B cell (primary cell): Measurements from ENCODE around the gene FYCO1. TPM values are rescaled to one million over a fixed set of nuclear protein-coding genes. Genes with fewer than 3 reads are reported as not detected.

ENCODE experiments used
- ATAC-seq: fragments of 200-7000 bp; cut with Tn5 transposase; one replicate; pipeline ENCODE4 v1.10.0; 2021; ENCODE audit warnings: low read depth, mild to moderate bottlenecking, moderate number of reproducible peaks, moderate library complexity
- CTCF ChIA-PET: fragments of 350-600 bp; sonication (Branson Sonifier 250); formaldehyde crosslinking; loops from one replicate; lab custom pipeline; 2021; ENCODE audit warnings: antibody characterized with exemption, inconsistent platforms; lab: Charles Lee
- POLR2A ChIA-PET: fragments of 350-600 bp; sonication (Branson Sonifier 250); formaldehyde crosslinking; loops from one replicate; lab custom pipeline; 2021; ENCODE audit warnings: antibody characterized with exemption; lab: Charles Lee
- DNase-seq: peaks from one replicate; pipeline ENCODE4 v3.0.0; 2013
- H2AFZ ChIP-seq: 2 replicates; pipeline ENCODE4 v1.6.1; 2012; ENCODE audit warnings: mild to moderate bottlenecking, low read depth, low read length; ENCODE audit not compliant: insufficient read depth, poor library complexity, severe bottlenecking
- H3K27ac ChIP-seq, 2 donors: 1 replicate in 1 of 2; 2 replicates in 1 of 2; pipeline ENCODE4 v1.5.1; 2012 to 2013; ENCODE audit warnings: low read length in 2 of 2, mild to moderate bottlenecking in 2 of 2, moderate library complexity in 1 of 2
- H3K27me3 ChIP-seq, 4 experiments: fragments of 200-600 bp in 1 of 4; sonication (generic) in 1 of 4; replicated peaks in 1 of 4; 1 replicate in 2 of 4; 2 replicates in 2 of 4; pipeline versions ENCODE4 v1.6.1 to v1.7.0; 2013 to 2016; ENCODE audit warnings: low read length in 3 of 4, mild to moderate bottlenecking in 2 of 4, mixed read lengths in 1 of 4, moderate library complexity in 1 of 4; ENCODE audit not compliant: insufficient read depth in 4 of 4, control insufficient read depth in 3 of 4; ENCODE audit errors: control extremely low read depth in 1 of 4
- H3K36me3 ChIP-seq, 2 experiments: replicated peaks in 1 of 2; 1 replicate in 1 of 2; 2 replicates in 1 of 2; pipeline versions ENCODE4 v1.6.1 to v1.7.1; 2013; ENCODE audit warnings: low read length in 1 of 2; ENCODE audit not compliant: insufficient read depth in 2 of 2, control insufficient read depth in 1 of 2; ENCODE audit errors: control extremely low read depth in 1 of 2, extremely low read depth in 1 of 2
- H3K4me1 ChIP-seq, 2 donors: fragments of 200-600 bp in 1 of 2; sonication (generic) in 1 of 2; 1 replicate in 1 of 2; 2 replicates in 1 of 2; pipeline versions ENCODE4 v1.5.1 to v1.6.1; 2013 to 2017; ENCODE audit warnings: low read length in 2 of 2; ENCODE audit not compliant: control insufficient read depth in 2 of 2, insufficient read depth in 2 of 2
- H3K4me2 ChIP-seq: replicated peaks from 2 replicates; pipeline ENCODE3; 2012; ENCODE audit warnings: mild to moderate bottlenecking, low read depth, low read length; ENCODE audit not compliant: poor library complexity, severe bottlenecking
- H3K4me3 ChIP-seq, 5 experiments: fragments of 200-600 bp in 1 of 5; sonication (generic) in 1 of 5; 1 replicate in 3 of 5; 2 replicates in 2 of 5; pipeline versions ENCODE4 v1.5.1 to v1.7.0; 2011 to 2016; ENCODE audit warnings: low read length in 4 of 5, mild to moderate bottlenecking in 4 of 5, low read depth in 2 of 5, control low read depth in 1 of 5, moderate library complexity in 1 of 5; ENCODE audit not compliant: insufficient read depth in 1 of 5; ENCODE audit errors: control extremely low read depth in 1 of 5, extremely low read depth in 1 of 5
- H3K79me2 ChIP-seq: fragments of 200-600 bp; sonication (generic); one replicate; pipeline ENCODE4 v1.6.0; 2016; ENCODE audit warnings: low read length; ENCODE audit not compliant: control insufficient read depth, insufficient read depth
- H3K9ac ChIP-seq: fragments of 200-600 bp; sonication (generic); 2 replicates; pipeline ENCODE4 v1.6.1; 2017; ENCODE audit warnings: mild to moderate bottlenecking, low read length, moderate library complexity
- H3K9me3 ChIP-seq, 3 donors: one replicate each; pipeline versions ENCODE4 v1.6.1 to v1.7.1; 2013; ENCODE audit warnings: low read length in 2 of 3; ENCODE audit not compliant: control insufficient read depth in 2 of 3, insufficient read depth in 1 of 3; ENCODE audit errors: control extremely low read depth in 1 of 3
- H4K20me1 ChIP-seq: 2 replicates; pipeline ENCODE4 v1.6.0; 2012; ENCODE audit warnings: mild to moderate bottlenecking, low read length; ENCODE audit not compliant: insufficient read depth, control insufficient read depth, poor library complexity, severe bottlenecking
- H3K27ac Mint-ChIP-seq: one replicate; pipeline ENCODE4 v1.8.0; 2021; ENCODE audit warnings: mixed read lengths
- H3K27me3 Mint-ChIP-seq: one replicate; pipeline ENCODE4 v1.8.0; 2021; ENCODE audit warnings: mixed read lengths
- H3K4me1 Mint-ChIP-seq: one replicate; pipeline ENCODE4 v1.8.0; 2021; ENCODE audit warnings: mixed read lengths
- H3K4me3 Mint-ChIP-seq: one replicate; pipeline ENCODE4 v1.8.0; 2021; ENCODE audit warnings: mixed read lengths
- H3K9me3 Mint-ChIP-seq: one replicate; pipeline ENCODE4 v1.8.0; 2022; ENCODE audit warnings: mixed read lengths; ENCODE audit not compliant: insufficient read depth
- EZH2 ChIP-seq: IDR thresholded peaks from 2 replicates; pipeline ENCODE4 v1.6.1; 2012; ENCODE audit warnings: borderline replicate concordance, low read depth, mild to moderate bottlenecking, moderate library complexity, low read length; ENCODE audit not compliant: insufficient read depth, poor library complexity, severe bottlenecking
- WGBS: methylation state at CpG from one replicate; pipeline ENCODE4 v1.1.5; 2013; ENCODE audit warnings: missing lambda C conversion rate; ENCODE audit not compliant: insufficient coverage; 5-methylcytosine and 5-hydroxymethylcytosine counted together
- intact Hi-C: fragments of 100-400 bp; cut with micrococcal nuclease; formaldehyde crosslinking; loops from one replicate; pipeline ENCODE4 v1.10.0; 2022
- polyA plus RNA-seq: library from polyadenylated mRNA; depleted of rRNA; stranded (reverse); fragments of >200 nt; gene quantifications from 2 replicates; pipeline ENCODE4 v1.2.3, GENCODE V29; 2012
- total RNA-seq, 2 donors: library from RNA; stranded (reverse); fragments of 120-200 nt in 1 of 2; gene quantifications; 1 replicate in 1 of 2; 2 replicates in 1 of 2; pipeline versions ENCODE4 v1.2.3 to v1.2.4, GENCODE V29; 2013 to 2022
- TF ChIP-seq, protein P1 (sequence below): fragments of 200-600 bp; IDR thresholded peaks from one replicate; pipeline ENCODE4 v1.8.0; 2022; ENCODE audit warnings: antibody characterized with exemption, mild to moderate bottlenecking

FYCO1 gene
- total and polyA plus RNA-seq, 2 donors (not counting 1 experiment from before 2014, with no cell fraction given) = 5.4 to 16.7 TPM

DNA sequence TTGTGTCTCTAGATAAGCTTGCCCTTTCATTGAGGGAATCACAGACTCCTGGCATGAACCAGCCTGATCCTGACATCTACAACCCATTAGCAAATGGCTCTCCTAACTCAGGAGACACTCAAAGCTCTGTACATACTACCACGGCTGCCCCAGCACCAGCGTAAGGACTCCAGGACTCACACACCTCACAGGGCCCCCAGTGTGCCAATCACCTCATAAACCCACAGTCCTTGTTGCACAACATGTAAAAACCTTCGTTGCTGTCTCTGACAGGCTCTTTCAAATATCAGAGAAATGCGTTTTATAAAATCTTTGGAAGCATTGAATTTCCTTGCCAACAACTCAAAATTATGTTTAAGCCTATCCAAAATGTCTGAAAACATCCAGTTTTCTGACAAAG is 7.3 kb downstream of the FYCO1 start:
- H3K27me3 ChIP-seq = no peaks in the 10 kb centered on the region
- peaks cover 26% of the 10 kb centered on the region for H4K20me1 ChIP-seq
- Mint-ChIP-seq H3K27ac (no peak overlapping the region), H3K9me3 (no peaks in the 10 kb centered on the region), H3K27me3 (no peaks in the 10 kb centered on the region), H3K4me1 (peaks cover 32% of the 10 kb centered on the region), H3K4me3 (no peak overlapping the region)
- peaks cover 14 to 22% of the 10 kb centered on the region in 2 donors for H3K4me1 ChIP-seq
- no peaks in the 10 kb centered on the region for H3K9me3 ChIP-seq
- no peak overlapping the region for H3K9ac ChIP-seq
- H3K4me2 ChIP-seq = no peak overlapping the region
- POLR2A ChIA-PET = no interaction called here
- CTCF ChIA-PET = interaction anchor here (1.3 kb wide), 1 partner anchor 11 kb away, joined by 3 read pairs; no protein-coding TSS in a partner anchor
- no peak overlapping the region for H3K4me3 ChIP-seq
- WGBS = 96% methylated on average over 4 of the region's 4 CpGs
- intact Hi-C loops = no loop called here
- H3K79me2 ChIP-seq = peaks cover 36% of the 10 kb centered on the region
- H3K36me3 ChIP-seq = peaks cover 0 to 17% of the 10 kb centered on the region in 2 experiments
- H2AFZ ChIP-seq = no peak overlapping the region
- ATAC-seq (no peak), DNase-seq (no peak)
- no peak overlapping the region for H3K27ac ChIP-seq
- TF ChIP-seq, protein P1, sequence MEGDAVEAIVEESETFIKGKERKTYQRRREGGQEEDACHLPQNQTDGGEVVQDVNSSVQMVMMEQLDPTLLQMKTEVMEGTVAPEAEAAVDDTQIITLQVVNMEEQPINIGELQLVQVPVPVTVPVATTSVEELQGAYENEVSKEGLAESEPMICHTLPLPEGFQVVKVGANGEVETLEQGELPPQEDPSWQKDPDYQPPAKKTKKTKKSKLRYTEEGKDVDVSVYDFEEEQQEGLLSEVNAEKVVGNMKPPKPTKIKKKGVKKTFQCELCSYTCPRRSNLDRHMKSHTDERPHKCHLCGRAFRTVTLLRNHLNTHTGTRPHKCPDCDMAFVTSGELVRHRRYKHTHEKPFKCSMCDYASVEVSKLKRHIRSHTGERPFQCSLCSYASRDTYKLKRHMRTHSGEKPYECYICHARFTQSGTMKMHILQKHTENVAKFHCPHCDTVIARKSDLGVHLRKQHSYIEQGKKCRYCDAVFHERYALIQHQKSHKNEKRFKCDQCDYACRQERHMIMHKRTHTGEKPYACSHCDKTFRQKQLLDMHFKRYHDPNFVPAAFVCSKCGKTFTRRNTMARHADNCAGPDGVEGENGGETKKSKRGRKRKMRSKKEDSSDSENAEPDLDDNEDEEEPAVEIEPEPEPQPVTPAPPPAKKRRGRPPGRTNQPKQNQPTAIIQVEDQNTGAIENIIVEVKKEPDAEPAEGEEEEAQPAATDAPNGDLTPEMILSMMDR = no peak
- no peak for TF ChIP-seq EZH2

DNA sequence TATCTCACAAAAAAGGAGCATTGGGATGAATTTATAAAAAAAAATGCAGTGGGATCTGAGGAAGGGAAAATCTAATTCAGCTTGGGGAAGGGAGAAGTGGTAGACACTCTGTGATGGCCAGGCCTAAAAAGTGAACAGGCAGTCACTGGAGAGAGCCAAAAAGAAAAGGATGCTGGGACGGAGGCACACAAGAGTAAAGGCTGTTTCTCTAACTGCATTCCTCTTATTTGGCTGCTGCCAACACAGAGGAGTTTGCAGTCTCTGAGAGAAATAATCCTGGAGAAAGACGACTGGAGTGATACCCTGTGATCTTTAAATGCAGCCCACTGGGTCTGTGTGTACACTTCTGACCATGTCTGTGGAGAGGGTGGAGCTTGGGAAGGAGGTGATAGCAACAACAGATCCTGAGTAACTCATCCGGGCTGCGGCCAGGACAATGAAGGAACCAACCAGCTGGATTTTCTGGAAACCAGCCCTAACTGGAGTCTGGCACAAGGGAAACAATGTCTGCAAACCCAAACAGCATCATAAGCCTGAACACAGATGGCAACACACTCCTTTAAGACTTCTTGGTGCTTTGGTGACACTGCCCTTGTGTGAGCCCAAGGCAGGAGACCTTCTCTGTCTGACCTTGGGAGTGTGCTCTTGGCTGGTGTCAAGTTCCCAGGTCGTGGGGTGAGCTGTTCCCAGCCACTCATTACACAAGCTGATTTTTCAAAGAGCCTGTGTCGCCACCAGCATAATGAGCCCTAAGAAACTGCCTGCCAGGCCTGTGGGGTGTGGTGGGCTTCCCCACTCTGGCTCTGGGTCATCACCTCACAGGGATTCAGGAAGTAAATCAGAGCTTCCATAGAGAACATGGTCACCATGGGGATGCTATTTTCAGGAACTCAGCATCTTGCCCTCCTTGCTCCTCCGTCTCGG is 8.0 kb downstream of the FYCO1 start:
- intact Hi-C loops = no loop called here
- Mint-ChIP-seq H3K4me1 (peaks cover 24% of the 10 kb centered on the region), H3K9me3 (no peaks in the 10 kb centered on the region), H3K27me3 (no peaks in the 10 kb centered on the region), H3K27ac (no peak overlapping the region), H3K4me3 (no peak overlapping the region)
- peaks cover 7 to 15% of the 10 kb centered on the region in 2 donors for H3K4me1 ChIP-seq
- H3K36me3 ChIP-seq = peaks cover 2 to 25% of the 10 kb centered on the region in 2 experiments
- no peak for TF ChIP-seq EZH2
- TF ChIP-seq, protein P1 = no peak
- peaks cover 26% of the 10 kb centered on the region for H4K20me1 ChIP-seq
- CTCF ChIA-PET = no interaction called here
- no peaks in the 10 kb centered on the region for H3K9me3 ChIP-seq
- H3K9ac ChIP-seq = no peak overlapping the region
- 99% methylated on average over 7 of the region's 8 CpGs for WGBS
- no peak overlapping the region for H2AFZ ChIP-seq
- H3K79me2 ChIP-seq = peaks cover 32% of the 10 kb centered on the region
- no peaks in the 10 kb centered on the region for H3K27me3 ChIP-seq
- no peak overlapping the region for H3K4me2 ChIP-seq
- H3K27ac ChIP-seq = no peak overlapping the region
- H3K4me3 ChIP-seq = no peak overlapping the region
- ATAC-seq (no peak), DNase-seq (no peak)
- POLR2A ChIA-PET = no interaction called here
